Uterus (tissue), 2 donors: ENCODE results near the gene MARK2.

Experiments
- POLR2A ChIP-seq, 2 donors: fragments of 450-650 bp; IDR thresholded peaks; one replicate each; pipeline ENCODE4 v1.6.1; 2016; ENCODE audit warnings: antibody characterized with exemption in 2 of 2, mild to moderate bottlenecking in 1 of 2, moderate library complexity in 1 of 2
- TF ChIP-seq, protein P1 (sequence below), 4 experiments: fragments of 200-600 bp in 2 of 4; fragments of 450-650 bp in 2 of 4; sonication (generic) in 2 of 4; IDR thresholded peaks; one replicate each; pipeline ENCODE4 v1.5.1; 2016 to 2019; ENCODE audit warnings: antibody characterized with exemption in 4 of 4, mild to moderate bottlenecking in 2 of 4, moderate library complexity in 1 of 4

DNA sequence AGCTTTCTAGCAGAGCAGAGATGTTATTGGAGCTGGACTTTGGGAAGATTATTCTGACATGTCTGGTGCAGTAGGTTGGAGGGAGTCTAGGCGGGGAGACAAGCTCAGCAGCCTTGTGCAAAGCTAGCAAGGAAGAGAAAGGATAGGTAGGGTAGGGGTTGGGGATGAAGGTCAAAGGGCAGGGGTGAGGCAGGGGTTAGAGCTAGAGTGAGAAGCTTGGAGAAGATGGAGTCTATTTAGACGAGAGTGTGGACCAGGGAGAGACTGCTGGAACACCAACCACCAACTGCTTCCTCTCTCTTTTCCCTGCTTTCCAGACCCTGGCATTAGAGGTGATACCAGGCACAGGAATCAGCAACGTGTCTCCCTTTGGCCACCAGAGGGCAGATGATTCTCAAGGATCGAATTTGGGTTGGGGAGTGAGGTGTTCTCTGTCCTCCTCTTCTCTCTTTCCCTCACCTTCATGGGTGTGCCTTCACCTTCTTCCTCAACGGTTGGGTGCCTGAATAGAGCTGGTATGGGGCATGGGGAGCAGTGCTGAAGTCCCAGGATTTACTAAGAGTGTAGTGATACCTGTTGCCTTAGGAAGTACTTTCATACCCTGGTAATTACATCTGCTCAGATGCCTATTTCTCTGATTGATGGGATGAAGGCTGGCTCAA lies 1.8 kb upstream of the MARK2 start:
- TF ChIP-seq POLR2A (IDR thresholded peaks at IDR 0.05) = no peak
- TF ChIP-seq, protein P1, sequence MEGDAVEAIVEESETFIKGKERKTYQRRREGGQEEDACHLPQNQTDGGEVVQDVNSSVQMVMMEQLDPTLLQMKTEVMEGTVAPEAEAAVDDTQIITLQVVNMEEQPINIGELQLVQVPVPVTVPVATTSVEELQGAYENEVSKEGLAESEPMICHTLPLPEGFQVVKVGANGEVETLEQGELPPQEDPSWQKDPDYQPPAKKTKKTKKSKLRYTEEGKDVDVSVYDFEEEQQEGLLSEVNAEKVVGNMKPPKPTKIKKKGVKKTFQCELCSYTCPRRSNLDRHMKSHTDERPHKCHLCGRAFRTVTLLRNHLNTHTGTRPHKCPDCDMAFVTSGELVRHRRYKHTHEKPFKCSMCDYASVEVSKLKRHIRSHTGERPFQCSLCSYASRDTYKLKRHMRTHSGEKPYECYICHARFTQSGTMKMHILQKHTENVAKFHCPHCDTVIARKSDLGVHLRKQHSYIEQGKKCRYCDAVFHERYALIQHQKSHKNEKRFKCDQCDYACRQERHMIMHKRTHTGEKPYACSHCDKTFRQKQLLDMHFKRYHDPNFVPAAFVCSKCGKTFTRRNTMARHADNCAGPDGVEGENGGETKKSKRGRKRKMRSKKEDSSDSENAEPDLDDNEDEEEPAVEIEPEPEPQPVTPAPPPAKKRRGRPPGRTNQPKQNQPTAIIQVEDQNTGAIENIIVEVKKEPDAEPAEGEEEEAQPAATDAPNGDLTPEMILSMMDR (IDR thresholded peaks at IDR 0.05) = peak; percentile 86 to 96 (median 91)
